Glomerular visceral epithelial cell (primary cell): ENCODE results near the gene TRIP11.

Source experiments
- DNase-seq: peaks from one replicate; pipeline ENCODE4 v3.0.0-alpha.2; 2016; ENCODE audit errors: extremely low spot score

Gene TRIP11

GRCh38 chr14:91956616-91957015 lies 83.2 kb downstream of the TRIP11 start:
- DNase-seq: no peak

GRCh38 chr14:91955168-91955567 lies 84.7 kb downstream of the TRIP11 start:
- DNase-seq: no peak

- DNase-seq: no peak
These were observed 86.5 kb downstream of the TRIP11 start for GRCh38 chr14:91953170-91953985.

- no peak for DNase-seq
These were observed 92.2 kb downstream of the TRIP11 start, which contains the start of gene FBLN5 for GRCh38 chr14:91947475-91948184. TSS of gene FBLN5 (minus strand) at chr14:91947694. CDS start at chr14:91947229, 465 bp downstream.

- DNase-seq: no peak
These were observed 93.0 kb downstream of the TRIP11 start for GRCh38 chr14:91946622-91947474.

- DNase-seq: no peak
These were observed 93.9 kb downstream of the TRIP11 start for GRCh38 chr14:91945751-91946621.

- no peak for DNase-seq
These were observed 96.9 kb downstream of the TRIP11 start for GRCh38 chr14:91942946-91943345.

- DNase-seq: no peak
These were observed 97.7 kb downstream of the TRIP11 start for GRCh38 chr14:91942128-91942527.

GRCh38 chr14:91940209-91940608 lies 99.7 kb downstream of the TRIP11 start:
- DNase-seq: no peak

GRCh38 chr14:91935586-91935985 lies 104.3 kb downstream of the TRIP11 start:
- DNase-seq: no peak

- no peak for DNase-seq
These were observed 105.1 kb downstream of the TRIP11 start for GRCh38 chr14:91934554-91935285.

GRCh38 chr14:91931478-91932088 lies 108.3 kb downstream of the TRIP11 start:
- DNase-seq: no peak

- no peak for DNase-seq
These were observed 110.2 kb downstream of the TRIP11 start for GRCh38 chr14:91929700-91930099.

GRCh38 chr14:91927800-91928199 lies 112.1 kb downstream of the TRIP11 start:
- DNase-seq: no peak

- DNase-seq: no peak
These were observed 112.7 kb downstream of the TRIP11 start for GRCh38 chr14:91927191-91927590.

- DNase-seq: no peak
These were observed 113.5 kb downstream of the TRIP11 start for GRCh38 chr14:91926131-91926890.

- DNase-seq: no peak
These were observed 114.1 kb downstream of the TRIP11 start for GRCh38 chr14:91925727-91926121.

- no peak for DNase-seq
These were observed 114.7 kb downstream of the TRIP11 start for GRCh38 chr14:91925001-91925726.

GRCh38 chr14:91920526-91920925 lies 119.3 kb downstream of the TRIP11 start:
- DNase-seq: no peak
